GM19463 (cell line): Measurements from ENCODE around the gene GPNMB.
"Not testable (repeated sequence)": the region's sequence is repeated elsewhere in the genome, so short reads cannot be mapped to it uniquely, and the experiment has no call there.

ENCODE experiments used
- ATAC-seq: cut with Tn5 transposase; IDR thresholded peaks from one replicate; pipeline ENCODE4 v1.9.1; 2021; ENCODE audit warnings: mild to moderate bottlenecking, moderate library complexity; ENCODE audit not compliant: unreplicated experiment

The GPNMB gene

DNA sequence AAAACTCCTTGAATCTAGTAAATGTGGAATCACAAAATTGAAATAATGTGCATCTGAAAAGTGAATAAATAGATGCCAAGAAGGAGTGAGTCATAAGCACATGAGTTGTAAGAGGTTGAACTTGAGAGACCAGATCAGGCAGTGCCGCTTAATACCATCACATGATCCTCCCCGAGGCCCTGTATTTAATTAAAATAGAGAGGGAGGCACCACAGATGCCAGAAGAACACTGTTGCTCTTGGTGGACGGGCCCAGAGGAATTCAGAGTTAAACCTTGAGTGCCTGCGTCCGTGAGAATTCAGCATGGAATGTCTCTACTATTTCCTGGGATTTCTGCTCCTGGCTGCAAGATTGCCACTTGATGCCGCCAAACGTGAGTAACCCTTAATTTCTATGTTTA is at the start of gene GPNMB:
Gene GPNMB (plus strand): TSS at position 221 of the 400 bp plus-strand sequence. CDS start 83 bp downstream, at position 304.
- no peak for ATAC-seq

DNA sequence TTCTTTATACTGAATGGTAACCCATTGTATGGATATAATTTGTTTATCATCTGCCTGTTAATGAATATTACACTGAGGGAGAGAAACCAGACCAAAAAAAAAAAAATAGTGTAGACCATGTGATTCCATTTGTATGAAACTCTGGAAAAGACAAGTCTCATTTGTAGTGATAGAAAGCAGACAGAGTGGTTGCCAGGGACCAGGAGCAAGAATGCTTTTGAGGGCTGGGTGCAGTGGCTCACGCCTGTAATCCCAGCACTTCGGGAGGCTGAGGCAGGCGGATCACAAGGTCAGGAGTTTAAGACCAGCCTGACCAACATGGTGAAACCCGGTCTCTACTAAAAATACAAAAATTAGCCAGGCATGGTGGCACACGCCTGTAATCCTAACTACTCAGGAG is 48.8 kb upstream of the GPNMB start:
- ATAC-seq: not testable (repeated sequence)

DNA sequence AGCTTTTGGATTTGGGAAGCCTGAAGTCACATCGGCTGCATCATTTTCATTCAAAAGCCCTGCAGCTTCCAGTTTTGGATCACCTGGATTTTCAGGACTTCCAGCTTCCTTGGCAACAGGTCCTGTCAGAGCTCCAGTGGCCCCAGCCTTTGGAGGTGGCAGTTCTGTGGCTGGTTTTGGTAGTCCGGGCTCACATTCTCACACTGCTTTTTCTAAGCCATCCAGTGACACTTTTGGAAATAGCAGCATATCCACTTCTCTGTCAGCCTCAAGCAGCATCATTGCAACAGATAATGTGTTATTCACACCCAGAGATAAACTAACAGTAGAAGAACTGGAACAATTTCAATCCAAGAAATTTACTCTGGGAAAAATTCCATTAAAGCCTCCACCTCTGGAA is 46.2 kb upstream of the GPNMB start:
- ATAC-seq: no peak

DNA sequence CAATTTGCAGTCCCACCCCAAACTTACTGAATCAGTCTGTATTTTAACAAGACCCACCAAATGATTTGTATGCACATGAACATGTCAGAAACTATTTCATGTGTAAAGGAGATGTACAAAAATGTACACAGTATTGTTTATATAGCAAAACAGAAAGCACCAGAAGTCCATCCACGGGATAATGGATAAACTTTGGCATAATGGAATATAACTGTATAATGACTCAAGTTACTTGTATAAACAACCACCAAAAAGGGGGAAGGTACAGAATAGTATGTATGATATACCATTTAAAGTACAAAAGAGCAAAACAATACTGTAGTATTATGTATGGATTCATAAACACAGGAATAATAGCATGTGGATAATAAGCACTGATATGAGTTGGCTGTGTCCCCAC is 42.3 kb upstream of the GPNMB start:
- ATAC-seq: no peak

DNA sequence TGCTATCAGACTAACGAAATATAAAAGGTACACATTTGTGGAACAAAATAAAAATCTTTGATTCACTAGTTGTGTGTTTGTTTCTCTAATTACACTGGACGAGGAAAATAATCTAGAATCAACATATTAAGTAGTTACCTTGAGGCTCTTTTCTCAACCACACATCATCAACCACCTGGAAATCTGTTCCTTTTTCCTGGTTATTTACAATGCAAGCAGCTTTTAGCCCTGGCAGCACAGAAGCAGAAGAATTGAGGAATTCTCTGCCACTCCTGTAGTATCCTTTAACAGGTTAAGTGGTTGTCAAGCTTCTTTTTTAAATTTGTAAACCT is 41.0 kb upstream of the GPNMB start:
- no peak for ATAC-seq

DNA sequence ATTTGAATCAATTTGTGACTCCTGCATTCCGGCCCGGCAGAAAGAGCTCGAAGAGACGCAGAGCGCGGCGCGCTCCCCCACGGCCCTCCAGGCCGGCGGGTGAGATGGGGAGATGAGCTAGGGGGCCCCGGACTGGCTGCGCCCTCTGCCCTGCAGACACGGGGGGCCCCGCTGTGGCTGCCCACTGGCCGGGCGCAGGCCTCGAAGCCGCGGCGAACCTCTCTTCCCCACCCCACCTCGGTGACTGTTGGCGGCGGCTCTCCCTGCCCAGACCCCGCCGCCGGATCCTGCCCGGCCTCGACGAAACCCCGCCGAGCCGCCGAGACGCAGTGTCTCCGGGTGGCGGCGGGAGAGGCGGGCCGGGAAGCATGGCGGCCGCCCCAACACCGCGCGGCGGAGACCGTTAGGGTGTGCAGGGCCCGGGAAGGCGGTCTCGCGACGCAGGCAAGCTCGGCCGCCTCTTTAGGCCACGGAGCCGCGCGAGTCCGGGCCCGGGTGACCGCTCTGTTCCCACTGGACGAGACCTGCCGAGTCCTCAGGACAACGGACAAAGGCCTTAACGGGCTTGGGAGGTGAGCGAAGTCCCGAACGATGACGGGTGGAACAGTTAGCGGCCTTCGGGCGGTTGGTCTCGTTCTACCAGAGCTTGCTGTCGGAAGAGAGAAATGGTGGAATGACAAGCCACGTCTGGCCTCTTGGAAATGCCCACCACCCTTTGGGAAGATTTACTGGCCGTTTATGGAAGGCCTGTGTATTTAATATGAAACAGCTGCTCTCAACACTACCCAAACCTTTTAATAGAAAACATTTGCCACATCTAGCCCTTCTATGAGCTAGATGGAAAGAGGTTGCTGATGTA is 40.4 kb upstream of the GPNMB start:
- ATAC-seq: no peak

DNA sequence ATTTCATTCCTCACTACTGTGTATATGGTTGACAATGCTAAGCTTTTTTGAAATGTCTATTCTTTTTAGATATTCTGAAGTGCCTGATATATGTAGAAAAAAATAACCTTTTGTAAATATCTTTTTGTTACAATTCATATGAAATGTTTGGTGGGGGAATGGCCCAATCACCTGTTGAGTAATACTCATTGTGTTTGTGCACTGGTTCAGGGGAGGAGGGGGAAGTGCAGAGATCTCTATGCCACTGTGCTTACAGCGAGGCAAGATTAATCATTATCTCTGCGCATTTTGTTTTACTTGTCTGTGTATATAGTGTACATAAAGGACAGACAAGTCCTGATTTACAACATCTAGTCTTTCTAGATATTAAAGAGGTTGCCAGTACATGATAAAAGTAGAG is 39.6 kb upstream of the GPNMB start:
- ATAC-seq: no peak

DNA sequence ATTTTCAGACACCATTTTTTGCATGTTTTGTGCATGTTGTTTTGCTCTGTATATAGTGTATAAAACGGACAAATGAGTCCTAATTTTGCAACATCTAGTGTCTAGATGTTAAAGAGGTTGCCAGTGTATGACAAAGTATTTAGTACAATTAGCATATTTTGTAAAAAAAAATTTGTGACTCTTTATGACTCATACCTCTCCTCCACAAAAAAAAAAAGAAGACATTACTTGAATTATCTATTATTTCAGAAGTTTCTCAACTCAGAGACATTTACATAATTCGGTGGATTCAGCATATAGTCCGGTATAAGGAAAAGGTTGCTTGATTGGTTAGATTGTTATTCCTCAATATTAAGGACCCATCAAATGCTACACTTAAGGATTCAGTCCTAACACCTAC is 38.7 kb upstream of the GPNMB start:
- no peak for ATAC-seq

DNA sequence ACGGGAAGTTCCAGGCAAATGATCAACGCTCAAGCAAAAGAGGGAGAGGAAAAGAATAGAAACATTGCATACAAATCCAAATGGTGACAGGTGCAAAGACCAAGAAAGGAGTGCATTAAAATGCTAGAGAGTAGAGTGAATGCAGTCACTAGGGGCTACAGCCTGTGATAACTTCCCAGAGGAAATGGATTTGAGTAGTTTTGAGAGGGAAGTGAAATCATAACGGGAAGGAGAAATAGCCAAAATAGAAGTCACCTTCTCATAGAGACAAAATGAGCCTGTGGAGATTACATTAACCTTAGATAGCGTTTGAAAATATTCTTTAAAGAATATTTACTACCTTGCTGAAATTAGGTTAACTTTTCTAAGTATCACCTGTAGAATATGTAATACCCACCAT is 38.3 kb upstream of the GPNMB start:
- no peak for ATAC-seq

DNA sequence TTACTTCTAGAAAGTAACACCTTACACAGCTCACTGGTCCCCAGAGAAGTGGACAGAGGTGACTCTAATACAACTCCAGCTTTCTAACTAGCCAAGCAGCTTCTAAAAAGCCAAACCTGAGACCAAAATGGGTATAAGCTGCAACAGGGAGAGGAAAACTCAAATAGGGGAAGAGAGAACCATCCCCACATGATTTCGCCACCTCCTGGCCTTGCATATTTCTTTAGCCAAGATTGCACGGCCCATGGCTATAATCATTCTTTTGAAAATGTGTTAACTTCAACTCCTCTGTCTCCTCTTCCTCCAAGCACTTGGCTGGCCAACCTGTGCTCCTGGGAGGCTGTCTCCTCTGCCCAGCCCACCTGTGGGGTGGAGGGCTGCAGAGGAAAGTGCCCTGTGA is 36.1 kb upstream of the GPNMB start:
- no peak for ATAC-seq

DNA sequence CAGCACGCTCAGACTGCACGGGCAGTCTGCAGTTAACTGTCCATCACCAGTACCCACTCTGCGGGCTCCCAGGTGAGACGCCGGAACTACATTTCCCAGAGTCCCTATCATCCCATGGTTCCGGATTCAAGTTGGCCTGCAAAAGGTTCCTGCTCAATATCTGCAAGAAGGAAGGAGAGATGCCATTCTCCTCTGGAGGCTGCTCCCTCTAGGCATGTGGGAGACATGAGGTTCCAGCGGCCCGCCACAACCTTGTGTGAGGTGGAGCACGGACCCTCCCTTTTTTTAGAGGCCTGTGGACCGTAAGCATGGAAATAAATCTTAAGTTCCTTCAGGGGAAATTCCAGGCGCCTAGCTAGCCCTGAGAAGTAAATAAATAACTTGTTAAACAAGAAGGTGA is 35.0 kb upstream of the GPNMB start:
- no peak for ATAC-seq

DNA sequence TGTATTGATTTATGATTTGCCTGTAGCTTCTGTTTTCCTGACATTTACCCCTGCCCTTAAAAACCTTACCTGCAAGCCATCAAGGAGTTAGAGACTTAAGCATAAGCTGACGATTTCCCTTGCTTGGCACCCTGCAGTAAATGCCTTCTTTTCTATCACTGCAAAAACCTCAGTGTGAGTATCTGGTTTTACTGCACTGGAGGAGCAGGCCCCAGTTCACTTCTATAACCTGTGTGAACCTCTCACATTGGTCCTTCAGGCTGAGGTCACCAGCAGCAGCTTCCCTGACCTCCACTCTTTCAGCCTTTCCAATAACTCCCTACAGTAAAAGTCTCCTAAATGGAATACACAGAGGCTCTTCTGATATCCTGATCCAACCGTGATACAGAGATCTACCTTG is 34.2 kb upstream of the GPNMB start:
- ATAC-seq: no peak

DNA sequence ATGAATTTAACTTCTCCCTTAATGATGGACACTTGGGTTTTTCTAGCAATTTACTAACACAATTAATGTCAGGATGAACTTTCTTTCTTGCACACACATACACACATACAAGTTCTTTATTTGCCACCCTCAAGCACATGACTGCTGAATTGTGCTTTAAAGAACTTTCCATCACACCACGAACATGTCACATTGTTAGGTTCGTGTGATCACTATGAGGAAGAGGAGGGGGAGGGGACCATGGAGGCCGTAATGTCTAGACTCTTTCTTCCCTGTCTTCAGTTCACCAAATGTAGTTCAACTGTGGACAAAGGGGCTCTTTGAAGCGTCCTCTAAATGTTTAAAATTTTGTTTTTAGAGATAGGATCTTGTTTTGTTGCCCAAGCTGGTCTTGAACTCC is 33.7 kb upstream of the GPNMB start:
- no peak for ATAC-seq

DNA sequence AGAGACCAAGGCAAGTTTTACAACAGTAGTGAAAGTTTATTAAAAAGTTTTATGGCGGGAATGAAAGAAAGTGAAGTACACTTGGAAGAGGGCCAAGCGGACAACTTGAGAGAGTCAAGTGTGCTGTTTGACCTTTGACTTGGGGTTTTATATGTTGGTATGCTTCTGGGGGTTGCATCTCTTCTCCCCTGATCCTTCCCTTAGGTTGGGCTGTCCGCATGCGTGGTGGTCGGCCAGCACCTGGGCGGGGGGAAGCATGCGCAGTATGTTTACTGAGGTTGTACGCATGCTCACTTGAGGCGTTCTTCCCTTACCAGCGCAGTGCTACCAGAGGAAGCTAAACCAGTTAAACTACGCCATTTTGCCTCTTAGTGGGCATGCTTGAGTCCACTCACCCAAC is 32.8 kb upstream of the GPNMB start:
- ATAC-seq: no peak

DNA sequence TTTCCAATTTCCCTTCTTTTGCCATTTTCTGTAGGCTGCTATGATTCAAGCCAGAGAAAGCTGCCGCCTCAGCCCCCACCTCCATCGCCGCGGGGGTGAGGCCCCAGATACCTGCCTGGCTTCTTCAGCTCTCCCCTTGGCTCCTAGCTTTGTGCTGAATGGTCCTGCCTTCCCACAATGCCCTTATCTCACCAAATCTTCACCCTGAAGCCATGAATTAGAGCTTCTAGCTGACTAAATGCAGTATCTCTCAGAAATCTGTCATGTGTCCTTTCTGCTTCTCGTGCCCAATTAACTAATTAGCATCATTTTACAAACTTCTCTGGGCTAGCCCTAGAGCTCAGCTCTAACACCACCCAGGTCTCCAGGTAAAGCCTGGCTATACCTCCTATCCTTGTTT is 32.2 kb upstream of the GPNMB start:
- ATAC-seq: no peak

DNA sequence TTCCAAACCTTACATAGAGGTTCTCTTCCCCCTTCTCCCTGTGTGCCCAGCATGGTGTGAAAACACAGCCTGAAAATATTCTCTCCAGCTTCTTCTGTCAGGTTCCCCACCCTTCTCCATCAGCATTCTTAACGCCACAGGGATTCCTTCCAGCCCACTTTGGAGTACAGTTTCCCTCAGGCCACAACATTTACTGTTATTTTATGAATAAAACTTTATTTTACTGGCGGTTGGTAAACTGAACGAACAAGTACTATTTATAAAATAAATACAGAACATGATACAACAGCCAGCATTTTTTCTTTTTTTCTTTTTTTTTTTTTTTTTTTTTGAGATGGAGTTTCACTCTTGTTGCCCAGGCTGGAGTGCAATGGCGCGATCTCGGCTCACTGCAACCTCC is 31.6 kb upstream of the GPNMB start:
- ATAC-seq: no peak

DNA sequence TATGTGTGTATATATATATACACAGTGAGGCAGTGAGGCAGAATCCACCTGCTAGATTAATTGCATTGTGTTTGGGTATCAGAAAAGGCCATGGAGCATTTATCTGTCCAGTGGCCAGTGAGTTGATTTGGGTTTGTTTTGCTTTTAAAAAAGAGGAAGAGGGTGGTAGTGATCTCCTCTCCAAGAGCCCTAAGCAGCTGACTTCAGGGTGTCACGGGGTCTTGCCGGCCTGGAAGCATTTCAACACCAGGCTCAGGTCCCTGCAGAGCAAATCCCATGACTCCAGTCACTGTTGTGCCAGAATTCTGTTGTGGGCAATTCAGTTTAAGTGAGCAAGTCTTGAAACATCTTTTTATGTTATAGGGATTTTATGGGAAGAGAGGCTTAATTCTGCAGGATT is 30.6 kb upstream of the GPNMB start:
- no peak for ATAC-seq

DNA sequence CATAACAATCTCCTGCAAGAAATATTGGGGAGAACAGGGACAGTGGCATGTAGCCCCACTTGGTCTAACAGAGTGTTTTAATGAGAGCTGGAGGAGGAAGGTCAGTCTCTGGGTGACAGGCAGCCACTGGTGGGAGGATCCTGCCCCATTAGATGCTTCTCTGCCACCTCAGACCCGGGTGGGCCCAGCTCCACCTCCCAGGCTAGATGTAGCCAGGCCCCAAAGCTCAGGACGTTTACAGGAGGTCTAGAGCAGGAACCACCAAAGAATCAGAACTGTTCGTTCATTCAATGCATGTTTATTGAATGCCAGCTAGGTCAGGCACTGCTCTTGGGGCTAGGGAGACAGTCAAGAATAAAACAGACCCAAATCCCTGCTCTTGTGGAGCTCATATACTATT is 28.4 kb upstream of the GPNMB start:
- ATAC-seq: no peak

DNA sequence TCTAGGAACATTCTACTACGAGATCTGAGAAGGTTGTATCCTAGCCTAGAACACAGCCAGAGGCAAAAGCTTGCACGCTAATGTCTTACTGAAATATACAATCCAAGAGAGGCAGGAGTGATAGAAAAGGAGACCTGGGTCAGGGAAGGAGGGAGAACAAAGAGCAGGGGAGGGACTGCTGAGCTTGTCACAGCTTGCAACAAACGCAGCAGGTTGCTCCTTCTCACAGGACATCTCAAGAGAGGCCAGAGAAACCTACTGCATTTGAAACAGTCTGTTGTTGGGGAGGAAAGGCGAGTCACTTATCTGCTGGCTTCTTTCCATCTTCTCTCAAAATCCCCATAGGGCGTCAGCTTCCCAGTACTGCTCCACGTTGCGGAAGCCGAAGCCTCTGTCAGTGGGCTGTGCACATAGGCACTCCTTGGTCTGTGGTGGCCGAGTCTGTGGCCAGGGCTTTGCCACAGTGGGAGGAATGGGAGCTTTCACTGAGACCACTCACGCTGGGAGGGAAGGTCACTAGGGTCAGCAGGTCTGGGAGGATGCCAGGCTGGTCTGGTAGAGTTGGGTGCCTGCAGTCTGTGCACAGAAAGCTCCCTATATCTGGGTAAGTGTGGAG is 25.8 kb upstream of the GPNMB start:
- ATAC-seq: no peak

DNA sequence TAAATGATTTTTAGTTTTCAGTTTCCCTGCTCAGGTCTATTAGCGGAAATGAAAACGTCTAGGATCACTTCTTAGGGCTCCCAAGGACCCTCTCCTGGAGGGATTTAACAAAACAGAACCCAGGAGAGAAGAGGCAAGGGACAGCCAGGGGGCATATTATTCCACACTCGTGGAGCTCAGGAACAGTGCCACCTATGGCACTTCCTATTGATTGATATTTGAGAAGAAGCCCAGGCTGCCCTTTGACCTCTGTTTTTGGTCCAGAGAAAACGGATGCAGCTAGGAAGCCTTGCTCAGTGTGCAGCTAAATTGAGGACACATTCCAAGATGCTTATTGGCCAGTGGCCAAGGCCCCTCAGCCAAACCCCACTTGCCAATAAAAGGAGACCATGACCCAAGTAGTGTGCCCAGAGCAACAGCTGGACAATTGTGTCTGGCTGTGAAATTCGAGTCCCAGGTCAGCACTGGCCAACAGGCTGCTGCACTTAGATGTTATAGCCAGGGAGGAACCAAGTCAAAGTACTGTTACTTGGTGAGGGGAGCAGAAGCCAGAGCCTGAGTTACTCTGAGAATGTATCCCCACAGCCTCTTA is 24.0 kb upstream of the GPNMB start:
- no peak for ATAC-seq

DNA sequence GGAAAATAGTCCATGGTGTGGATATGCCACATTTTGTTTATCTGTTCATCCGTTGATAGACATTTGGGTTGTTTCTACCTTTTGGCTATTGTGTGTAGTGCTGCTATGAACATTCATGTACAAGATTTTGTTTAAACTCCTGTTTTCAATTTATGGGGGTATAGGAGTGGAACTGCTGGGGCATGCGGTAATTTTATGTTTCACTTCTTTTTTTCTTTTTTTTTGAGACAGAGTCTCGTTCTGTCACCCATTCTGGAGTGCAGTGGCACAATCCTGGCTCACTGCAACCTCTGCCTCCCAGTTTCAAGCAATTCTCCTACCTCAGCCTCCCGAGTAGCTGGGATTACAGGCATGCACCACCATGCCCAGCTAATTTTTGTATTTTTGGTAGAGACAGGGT is 22.2 kb upstream of the GPNMB start:
- not testable (repeated sequence) for ATAC-seq

DNA sequence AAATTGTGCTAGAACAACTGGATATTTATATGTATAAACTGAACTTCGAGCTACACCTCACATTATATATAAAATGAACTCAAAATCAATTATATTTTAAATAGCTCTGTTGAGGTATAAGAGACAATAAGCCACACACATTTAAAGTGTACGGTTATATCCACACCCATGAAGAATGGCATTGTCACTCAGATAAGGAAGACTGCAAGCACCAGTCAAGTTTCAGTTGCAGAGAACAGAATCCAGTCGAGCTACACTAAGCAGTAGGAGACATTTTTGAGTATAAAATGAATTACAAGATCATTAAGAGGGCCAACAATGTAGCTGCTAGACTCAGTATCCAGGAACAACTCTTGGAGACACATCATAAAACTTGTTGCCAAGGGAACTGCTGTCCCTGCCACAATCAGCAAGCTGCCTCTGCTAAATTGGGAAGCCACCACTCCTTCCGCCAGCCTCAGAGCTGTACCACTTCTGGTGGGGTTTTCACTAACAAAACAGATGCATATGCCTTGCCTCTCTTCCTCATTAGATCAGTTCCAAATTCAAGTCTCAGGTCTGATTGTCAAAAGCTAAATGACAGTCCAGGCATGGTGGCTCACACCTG is 19.6 kb upstream of the GPNMB start:
- no peak for ATAC-seq
